ENCODE results near the gene PRKACG. TPM values are rescaled to one million over a fixed set of nuclear protein-coding genes. Genes with fewer than 3 reads are reported as not detected.
"Not testable (repeated sequence)": the region's sequence is repeated elsewhere in the genome, so short reads cannot be mapped to it uniquely, and the experiment has no call there.

PRKACG gene
- total and polyA plus RNA-seq, 2 of the 8 experiments (the other 6 are each of a cell fraction or from before 2014, with no cell fraction given), result not detected

DNA sequence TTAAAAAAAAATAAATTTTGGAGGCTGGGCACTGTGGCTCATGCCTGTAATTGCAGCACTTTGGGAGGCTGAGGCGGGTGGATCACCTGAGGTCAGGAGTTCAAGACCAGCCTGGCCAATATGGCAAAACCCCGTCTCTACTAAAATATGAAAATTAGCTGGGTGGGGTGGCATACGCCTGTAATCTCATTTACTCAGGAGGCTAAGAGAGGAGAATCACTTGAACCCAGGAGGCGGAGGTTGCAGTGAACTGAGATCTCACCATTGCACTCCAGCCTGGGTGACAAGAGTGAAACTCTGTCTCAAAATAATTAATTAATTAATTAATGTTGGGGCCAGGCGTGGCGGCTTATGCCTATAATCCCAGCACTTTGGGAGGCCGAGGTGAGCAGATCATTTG is 27.0 kb downstream of the PRKACG start:
- H4K5ac ChIP-seq (ENCODE audit: insufficient read length, low read depth, low read length); H2AK5ac ChIP-seq (ENCODE audit: low read depth, low read length); H3K79me2 ChIP-seq (ENCODE audit: control insufficient read depth in 1 of 2, insufficient read depth in 2 of 2, low read length in 2 of 2); H3K27me3 ChIP-seq (replicated peaks in 1 of 4; ENCODE audit: control insufficient read depth in 3 of 4, extremely low read depth in 1 of 4, insufficient read depth in 3 of 4, low read length in 3 of 4); H4K20me1 ChIP-seq (replicated peaks in 1 of 2; ENCODE audit: control insufficient read depth in 1 of 2, insufficient read depth in 2 of 2, low read length in 2 of 2); H3K4me2 ChIP-seq (ENCODE audit: insufficient read depth in 1 of 2, low read depth in 2 of 2, low read length in 2 of 2); H3K23me2 ChIP-seq (ENCODE audit: low read depth, low read length); H3K9ac ChIP-seq (replicated peaks in 1 of 4; ENCODE audit: extremely low read depth in 1 of 4, low read depth in 3 of 4, low read length in 3 of 4); H3K4ac ChIP-seq (replicated peaks; ENCODE audit: insufficient read length, low read depth, low read length); H3K9me3 ChIP-seq (ENCODE audit: insufficient read depth in 2 of 2, low read depth in 1 of 2, low read length in 1 of 2); H3K27ac ChIP-seq (ENCODE audit: low read depth, low read length); CTCF ChIA-PET (ENCODE audit: partially characterized antibody); H3K18ac ChIP-seq (ENCODE audit: extremely low read depth, low read length); H3K56ac ChIP-seq (replicated peaks; ENCODE audit: insufficient read length, low read depth, low read length); H2BK15ac ChIP-seq (ENCODE audit: low read length); FAIRE-seq; H3K4me1 ChIP-seq (replicated peaks in 1 of 4; ENCODE audit: control insufficient read depth in 3 of 4, insufficient read depth in 4 of 4, low read length in 3 of 4); H2BK5ac ChIP-seq (ENCODE audit: low read depth, low read length); H3K36me3 ChIP-seq (ENCODE audit: control insufficient read depth in 2 of 4, insufficient read depth in 4 of 4, low read length in 3 of 4); H3K23ac ChIP-seq (ENCODE audit: insufficient read length); H2BK120ac ChIP-seq (replicated peaks; ENCODE audit: low read depth, low read length); H4K8ac ChIP-seq (ENCODE audit: extremely low read depth, insufficient read depth, low read length); DNase-seq (ENCODE audit: low read depth in 1 of 2, low spot score in 2 of 2); H3K79me1 ChIP-seq (ENCODE audit: low read depth, low read length); POLR2A ChIA-PET (ENCODE audit: partially characterized antibody); H2BK20ac ChIP-seq (ENCODE audit: low read length); H2AFZ ChIP-seq (ENCODE audit: low read length); H4K91ac ChIP-seq (replicated peaks; ENCODE audit: insufficient read length, low read length); H2BK12ac ChIP-seq (ENCODE audit: low read depth, low read length); H3K14ac ChIP-seq (ENCODE audit: insufficient read length); H3K4me3 ChIP-seq (ENCODE audit: extremely low read depth in 1 of 4, insufficient read depth in 2 of 4, low read depth in 3 of 4, low read length in 4 of 4): not testable (repeated sequence)
- 97% methylated on average over 7 of the region's 7 CpGs; no CpG with 5 or more reads in 1 of the 2 experiments for WGBS, 2 experiments (ENCODE audit: extremely low coverage in 1 of 2, insufficient coverage in 1 of 2, insufficient read length in 1 of 2, insufficient replicate concordance in 2 of 2, low coverage in 1 of 2, low lambda C conversion rate in 2 of 2, missing lambda C conversion rate in 1 of 2)

Data from H1 (cell line).